HG03432 (cell line): ENCODE data around the gene PEX6.
A peak's percentile ranks its signal among the peaks of the same experiment; 100 is the strongest.

Source experiments
- ATAC-seq: cut with Tn5 transposase; IDR thresholded peaks from one replicate; pipeline ENCODE4 v1.9.1; 2021; ENCODE audit warnings: mild to moderate bottlenecking, moderate library complexity; ENCODE audit not compliant: unreplicated experiment

Gene PEX6

DNA sequence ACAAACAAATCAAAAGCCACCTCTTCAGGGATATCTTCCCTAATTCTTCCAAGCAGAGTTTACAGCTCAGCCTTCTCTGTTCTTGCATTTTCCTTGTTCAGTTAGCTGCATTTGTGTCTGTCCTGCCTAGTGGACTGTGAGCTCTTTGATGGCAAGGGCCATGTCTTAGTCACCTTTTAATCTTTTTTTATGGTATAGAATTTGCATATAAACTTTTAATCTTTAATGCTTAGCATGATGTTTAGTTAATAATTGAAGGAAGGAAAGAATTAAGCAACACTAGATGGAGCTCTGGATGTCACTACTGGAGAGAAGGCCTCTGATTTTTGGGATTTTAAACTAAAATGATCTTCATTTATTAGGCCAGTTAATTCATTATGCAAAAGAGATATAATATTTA lies 17.5 kb upstream of the PEX6 start:
- ATAC-seq, result no peak

DNA sequence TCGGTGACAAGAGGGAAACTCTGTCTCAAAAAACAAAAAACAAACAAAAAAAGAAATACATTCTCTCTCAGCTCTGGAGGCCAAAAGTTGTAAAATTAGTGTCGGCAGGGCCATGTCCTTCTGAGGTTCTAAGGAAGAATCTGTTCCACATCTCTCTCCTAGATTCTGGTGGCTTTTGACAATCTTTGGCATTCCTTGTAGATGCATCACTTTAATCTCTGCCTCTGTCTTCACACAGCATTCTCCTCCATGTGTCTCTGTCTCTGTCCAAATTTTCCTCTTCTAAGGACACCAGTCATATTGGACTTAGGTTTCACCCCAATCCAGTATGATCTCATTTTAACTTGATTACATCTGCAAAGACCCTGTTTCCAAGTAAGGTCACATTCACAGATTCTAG lies 14.5 kb upstream of the PEX6 start:
- ATAC-seq, result no peak

GRCh38 chr6:42989923-42990322 lies 10.9 kb upstream of the PEX6 start:
- ATAC-seq, result no peak

DNA sequence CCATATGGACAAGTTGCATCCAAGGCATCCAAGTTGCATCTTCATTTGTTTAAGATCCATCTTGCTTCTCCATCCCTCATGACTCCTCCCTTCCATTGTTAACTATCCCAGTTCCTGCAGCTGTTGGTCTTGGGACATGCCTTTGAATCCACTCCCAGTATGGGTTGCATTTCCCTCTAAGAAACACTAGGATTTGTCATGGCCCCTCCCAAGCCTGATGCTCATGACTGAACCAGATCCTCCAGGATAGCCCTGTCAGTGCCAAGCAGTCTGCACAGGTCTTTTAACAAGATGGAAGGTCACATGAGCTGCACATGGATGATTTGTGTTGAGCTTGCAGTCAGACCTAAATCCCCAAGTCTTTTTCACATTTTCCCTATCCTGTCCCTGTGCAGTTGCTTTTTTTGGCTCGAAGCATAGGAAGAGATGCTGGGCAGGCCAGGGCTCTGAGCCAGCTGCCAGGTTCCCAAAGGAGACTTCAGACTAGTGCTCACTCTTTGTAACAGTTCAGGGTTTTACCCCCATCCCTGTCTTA lies 9.6 kb upstream of the PEX6 start:
- no peak for ATAC-seq

- ATAC-seq, result no peak
These were observed 8.8 kb upstream of the PEX6 start for GRCh38 chr6:42987533-42988451.

- no peak for ATAC-seq
These were observed 6.0 kb upstream of the PEX6 start for GRCh38 chr6:42984924-42985475.

DNA sequence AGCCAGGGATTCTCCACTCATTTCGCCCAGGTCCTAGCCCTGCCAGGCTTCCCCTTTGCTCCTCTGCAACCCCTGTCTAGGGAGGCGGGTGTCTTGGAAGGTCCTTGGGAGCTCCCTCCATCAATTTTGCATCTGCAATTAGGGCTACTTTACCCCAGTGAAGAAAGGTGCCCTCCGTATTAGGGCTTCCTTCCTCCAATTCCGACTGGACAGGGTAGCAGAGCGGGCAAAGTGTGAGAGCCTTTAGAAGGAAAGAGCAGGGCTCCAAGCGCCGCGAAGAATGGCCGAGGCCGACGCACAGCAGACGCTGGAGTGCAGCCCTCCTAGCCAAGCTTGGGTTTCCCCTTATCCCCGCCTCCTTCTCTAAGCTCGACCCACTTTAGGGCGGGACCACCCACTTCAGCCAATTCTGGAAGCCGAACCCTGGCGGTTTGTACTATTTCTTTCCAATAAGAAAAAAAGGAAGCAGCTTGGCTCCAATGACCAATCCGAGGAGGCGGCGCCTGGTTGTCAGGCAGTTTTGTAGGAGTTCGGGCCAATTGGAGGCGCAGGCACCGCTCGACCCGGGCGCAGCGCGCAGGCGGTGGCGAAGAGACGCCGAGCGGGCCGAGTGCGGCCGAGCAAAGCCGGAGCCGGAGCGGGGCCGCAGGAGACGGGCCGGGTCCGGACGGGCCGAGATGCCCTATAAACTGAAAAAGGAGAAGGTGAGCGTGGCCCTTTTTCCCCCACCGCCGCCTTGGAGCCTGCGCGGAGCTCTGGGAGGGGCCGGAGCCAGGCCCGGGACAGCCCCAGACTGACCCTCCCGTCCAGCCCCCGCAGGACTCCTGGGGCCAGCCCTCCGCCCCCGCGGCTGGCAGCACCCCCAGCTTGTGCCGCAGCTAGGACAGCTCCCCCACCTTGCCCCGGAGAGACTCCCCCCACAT lies 5.3 kb upstream of the PEX6 start, which contains the start of gene PPP2R5D:
Gene PPP2R5D, plus strand, starts transcription at position 570 of the 923 bp plus-strand sequence. Its CDS starts 108 bp downstream, at position 678.
- ATAC-seq, result peak; percentile 96

DNA sequence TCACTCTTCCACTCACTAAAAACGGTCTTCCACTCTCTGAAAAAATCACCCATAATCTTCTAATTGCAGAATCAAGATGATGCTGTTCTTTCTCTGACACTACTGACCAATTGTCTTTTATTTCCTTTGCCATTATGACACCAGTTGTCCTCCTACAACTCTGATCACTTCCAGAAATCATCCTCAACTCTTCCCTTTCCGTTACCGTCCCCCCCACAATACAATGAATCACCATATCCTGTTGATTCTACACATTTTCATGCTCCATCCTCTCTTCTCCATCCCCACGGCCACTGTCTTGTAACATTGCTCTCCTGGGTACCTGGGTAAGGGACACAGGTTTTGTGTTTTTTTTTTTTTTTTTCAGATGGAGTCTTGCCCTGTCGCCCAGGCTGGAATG lies 2.9 kb upstream of the PEX6 start:
- no peak for ATAC-seq

- ATAC-seq, result peak; percentile 7
These were observed 669 bp upstream of the PEX6 start for GRCh38 chr6:42979523-42980177.

DNA sequence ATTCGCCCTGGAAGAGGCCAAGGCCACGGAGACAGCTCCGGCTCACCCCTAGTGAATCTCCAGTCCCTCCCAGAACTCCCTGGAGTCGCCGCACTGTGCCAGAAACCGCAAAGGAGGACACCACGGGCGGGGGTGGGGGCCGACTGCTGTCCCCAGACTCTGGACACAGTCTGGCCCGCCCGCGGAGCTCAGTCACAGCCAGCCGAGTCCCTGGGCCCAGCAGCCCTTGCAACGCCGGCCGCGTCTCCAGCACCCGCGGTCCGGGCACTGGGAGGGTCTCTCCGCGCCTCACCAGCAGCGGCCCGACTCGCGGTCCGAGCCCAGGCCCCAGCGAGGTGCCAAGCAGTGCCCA lies 518 bp downstream of the PEX6 start:
- no peak for ATAC-seq

DNA sequence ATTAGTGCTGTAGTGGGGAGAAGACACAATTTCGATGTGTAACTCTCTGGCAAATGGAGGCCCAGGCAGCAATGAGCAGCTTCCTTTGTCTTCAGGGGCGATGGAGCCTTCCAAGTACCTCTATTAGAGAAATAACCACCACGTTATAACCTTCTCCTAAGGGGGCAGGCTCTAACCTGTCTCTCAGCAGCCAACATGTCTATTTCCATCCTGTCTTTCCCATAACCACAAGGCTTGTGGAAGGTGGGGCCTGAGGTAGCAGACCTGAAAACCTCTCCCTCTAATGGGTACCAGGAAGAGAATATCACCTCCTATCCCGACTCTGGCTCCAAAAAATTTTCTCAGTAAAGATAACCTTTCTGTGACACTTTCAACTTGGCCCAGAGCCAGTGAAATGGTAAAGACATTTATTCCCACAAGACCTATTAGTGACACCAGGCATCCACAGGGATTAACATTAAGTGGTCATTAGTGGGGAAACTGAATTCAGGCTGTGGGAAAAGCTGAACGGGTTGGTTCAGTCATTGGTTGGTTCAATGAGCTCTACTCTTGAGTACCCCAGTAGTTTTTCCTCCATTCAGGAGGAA lies 4.0 kb downstream of the PEX6 start:
- ATAC-seq, result no peak

DNA sequence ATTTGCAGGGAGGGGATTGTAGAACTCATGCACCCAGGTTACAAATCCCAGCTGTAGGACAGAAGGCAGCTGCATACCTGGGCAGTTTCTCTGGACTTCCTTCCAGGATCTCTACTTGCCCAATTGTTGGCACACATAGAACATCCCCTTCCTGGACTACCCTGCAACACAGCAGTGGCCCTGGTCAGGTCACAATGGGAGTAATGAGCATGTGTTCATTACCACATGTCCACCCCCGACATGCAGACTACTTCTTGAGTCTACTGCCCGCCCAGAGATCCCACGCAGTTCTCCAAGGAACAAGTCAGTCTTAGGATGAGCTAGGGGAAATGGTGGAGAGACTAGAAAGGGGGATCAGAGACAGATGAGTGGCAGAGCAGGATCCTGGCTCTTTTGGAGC lies 5.1 kb downstream of the PEX6 start:
- ATAC-seq, result no peak

- ATAC-seq, result no peak
These were observed 7.1 kb downstream of the PEX6 start for GRCh38 chr6:42971746-42972327.

DNA sequence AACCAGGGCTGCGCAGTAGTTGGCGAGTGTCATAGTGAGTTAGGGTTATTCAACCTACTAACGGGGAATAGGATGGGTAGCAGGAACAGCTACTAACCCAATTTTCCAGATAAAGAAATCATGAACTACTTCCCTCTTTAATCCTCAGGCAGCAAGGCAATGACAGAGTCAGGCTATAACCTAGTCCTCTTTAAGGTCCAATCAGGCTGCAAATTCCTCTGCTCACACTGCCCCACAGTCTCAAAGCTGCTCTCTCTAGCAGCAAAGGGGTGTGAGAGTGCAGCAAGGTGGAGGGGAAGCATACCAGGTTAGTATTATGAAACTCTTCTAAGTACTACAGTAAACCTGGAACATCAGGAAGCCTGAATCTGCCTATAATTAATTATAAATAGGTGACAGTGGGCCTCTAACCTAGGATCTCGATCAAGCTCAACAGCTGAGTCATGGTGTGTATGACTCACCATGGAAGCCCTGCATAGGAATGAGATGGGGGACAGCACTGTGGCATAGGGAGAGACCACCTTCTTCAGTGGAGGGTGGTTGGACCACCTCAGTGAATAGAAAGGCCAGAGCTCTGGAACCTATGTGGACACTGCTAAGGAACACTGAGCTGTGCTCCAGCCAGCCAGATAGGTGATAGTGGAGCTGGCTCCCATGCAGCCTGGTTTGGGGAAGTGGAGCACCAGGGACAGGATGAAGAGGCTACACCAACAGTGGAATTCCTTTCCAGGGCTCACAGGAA lies 7.9 kb downstream of the PEX6 start:
- ATAC-seq, result no peak

DNA sequence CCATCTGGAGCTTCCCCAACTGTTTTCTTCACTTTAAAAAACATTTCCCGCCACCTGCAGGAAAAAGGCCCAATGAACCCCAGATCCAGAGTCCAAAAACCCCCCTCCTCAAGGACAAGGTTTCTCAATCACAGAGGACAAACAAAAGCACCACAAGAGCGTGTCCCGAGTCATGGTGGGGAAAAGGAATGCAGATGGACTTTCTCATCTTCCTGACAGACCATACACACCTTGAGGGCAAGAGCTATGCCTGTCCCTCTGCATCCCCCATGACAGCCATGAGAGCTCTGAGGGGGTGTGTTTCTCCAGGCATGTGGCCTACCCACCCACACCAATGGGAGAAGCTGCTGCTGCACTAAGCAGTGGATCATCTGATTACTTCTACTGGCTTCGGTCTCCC lies 9.0 kb downstream of the PEX6 start:
- no peak for ATAC-seq

DNA sequence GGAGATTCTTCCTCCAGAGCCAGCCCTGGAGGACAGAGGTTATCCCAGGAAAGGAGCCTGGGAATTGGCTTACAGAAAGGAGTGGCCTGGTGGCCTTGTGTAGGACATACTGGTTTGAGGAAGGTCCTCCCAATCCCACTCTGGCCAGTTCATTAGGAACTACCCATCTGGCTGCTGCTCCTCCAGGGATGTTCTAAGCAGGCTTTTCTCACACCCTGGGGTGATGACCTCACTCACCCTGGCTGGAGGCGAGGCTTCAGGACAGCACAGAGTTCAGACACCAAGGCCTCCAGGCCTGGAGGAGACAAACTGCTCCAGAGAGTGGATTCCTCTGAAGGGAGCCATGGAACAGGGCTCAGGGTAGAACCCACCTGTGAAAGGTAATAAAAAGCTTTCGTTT lies 9.6 kb downstream of the PEX6 start:
- no peak for ATAC-seq

GRCh38 chr6:42968783-42969182 lies 10.2 kb downstream of the PEX6 start:
- ATAC-seq, result no peak

DNA sequence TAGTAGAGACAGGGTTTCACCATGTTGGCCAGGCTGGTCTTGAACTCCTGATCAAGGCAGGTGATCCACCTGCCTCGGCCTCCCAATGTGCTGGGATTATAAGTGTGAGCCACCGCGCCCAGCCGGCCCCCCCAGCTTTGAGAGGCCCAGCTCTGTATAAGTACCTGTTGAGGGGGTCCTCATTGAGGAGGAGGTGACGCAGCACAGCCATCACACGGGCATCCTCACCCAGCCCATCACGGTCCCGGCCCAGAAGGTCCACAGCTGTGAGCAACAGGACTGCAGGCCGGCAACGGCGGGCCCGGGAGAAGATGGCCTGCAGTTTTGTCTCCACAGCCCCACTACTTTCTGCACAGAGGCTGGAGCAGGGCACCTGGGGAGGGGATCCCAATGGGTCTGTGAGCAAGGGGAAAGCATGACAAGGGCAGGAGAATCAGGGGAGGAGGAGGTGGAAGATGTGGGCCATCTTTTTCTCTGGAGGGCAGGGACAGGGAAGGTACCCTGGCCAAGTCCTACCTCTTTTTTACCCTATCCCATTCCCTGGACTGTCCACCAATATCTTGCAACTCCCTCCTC lies 10.8 kb downstream of the PEX6 start:
- no peak for ATAC-seq

DNA sequence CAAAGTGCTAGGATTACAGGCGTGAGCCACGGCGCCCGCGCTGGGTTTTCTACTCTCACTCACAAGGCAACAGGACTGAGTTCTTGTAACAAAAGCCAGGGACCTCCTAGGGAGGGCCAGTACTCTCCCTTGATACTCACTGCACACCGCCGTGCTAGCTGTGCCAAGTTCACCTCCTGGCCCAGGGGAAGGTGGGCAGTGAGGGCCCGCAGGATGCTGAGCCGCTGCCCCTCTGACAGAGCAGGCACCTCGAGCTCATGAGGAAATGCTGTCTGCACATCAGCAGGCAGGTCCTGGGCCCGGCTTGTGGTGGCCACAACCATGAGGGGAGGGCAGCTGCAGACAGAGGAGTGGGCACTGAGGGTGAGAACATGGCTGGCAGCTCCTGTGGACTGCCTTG lies 11.8 kb downstream of the PEX6 start:
- ATAC-seq, result no peak
